ENCODE measurements around the gene REG1B. TPM values are rescaled to one million over a fixed set of nuclear protein-coding genes. Genes with fewer than 3 reads are reported as not detected.

REG1B gene
- total RNA-seq, 1 experiment from 2014 or later = not detected

- no peak overlapping the region for H3K27ac Mint-ChIP-seq
- H4K8ac ChIP-seq (replicated peaks; ENCODE audit: insufficient read length, low read depth, low read length) = no peak overlapping the region
- H2BK15ac ChIP-seq (ENCODE audit: low read depth, low read length) = no peak overlapping the region
- no peaks in the 10 kb centered on the region; a peak in 1 of 7 replicates for H3K36me3 Mint-ChIP-seq (ENCODE audit: insufficient read depth in 1 of 3, low read depth in 3 of 3)
- no peaks in the 10 kb centered on the region for H3K4me1 ChIP-seq (ENCODE audit: insufficient read depth, low read length)
- no peaks in the 10 kb centered on the region; the same call in 1 of the 2 replicates for H3K27me3 Mint-ChIP-seq (ENCODE audit: low read depth)
- no peak overlapping the region for H3K23ac ChIP-seq (ENCODE audit: insufficient read length, low read depth, low read length)
- no peaks in the 10 kb centered on the region for H4K20me1 ChIP-seq (ENCODE audit: control insufficient read depth, insufficient read depth, insufficient read length)
- no peak overlapping the region for H2AFZ ChIP-seq (ENCODE audit: low read length)
- no peak overlapping the region for H3K27ac ChIP-seq (ENCODE audit: insufficient read length, low read depth, low read length)
- no peak for TF ChIP-seq CTCF (conservative IDR thresholded peaks at IDR 0.05)
- no peaks in the 10 kb centered on the region for H3K27me3 ChIP-seq (ENCODE audit: insufficient read depth, low read length)
- no peak overlapping the region for H4K5ac ChIP-seq (ENCODE audit: insufficient read length, low read depth, low read length)
- no peak for DNase-seq
- no peak overlapping the region for H2AK5ac ChIP-seq (ENCODE audit: insufficient read length, low read length)
- no peaks in the 10 kb centered on the region for H3K79me1 ChIP-seq (ENCODE audit: insufficient read depth, low read depth, low read length, poor library complexity, severe bottlenecking)
- H3K56ac ChIP-seq (ENCODE audit: insufficient read length, low read depth, low read length) = no peak overlapping the region
- no peak overlapping the region for H3K4ac ChIP-seq (ENCODE audit: low read depth, low read length)
- no CpG with 5 or more reads among the region's 2 CpGs for WGBS (ENCODE audit: extremely low coverage, insufficient read length, low lambda C conversion rate)
- H3K4me2 ChIP-seq (ENCODE audit: insufficient read depth, insufficient read length, low read length) = no peak overlapping the region
- no peak overlapping the region for H3K18ac ChIP-seq (ENCODE audit: insufficient read length, low read depth, low read length)
- H3K4me3 Mint-ChIP-seq = no peak overlapping the region; a peak in 1 of 5 replicates
- peaks cover 10 to 13% of the 10 kb centered on the region in 2 experiments; a peak in 3 of 5 replicates for H3K9me3 Mint-ChIP-seq
- no peak overlapping the region for H2BK5ac ChIP-seq (ENCODE audit: insufficient read length, low read length)
- no peak overlapping the region for H3T11ph ChIP-seq (ENCODE audit: low read length)
- no peak overlapping the region for H4K91ac ChIP-seq (ENCODE audit: insufficient read length, low read depth, low read length)
- H3K23me2 ChIP-seq (ENCODE audit: insufficient read length, low read depth, low read length, poor library complexity, severe bottlenecking) = no peaks in the 10 kb centered on the region
- H3K79me2 ChIP-seq (ENCODE audit: insufficient read depth, low read length) = no peaks in the 10 kb centered on the region
- peaks cover 0 to 2% of the 10 kb centered on the region in 2 experiments; a peak in 1 of 4 replicates for H3K4me1 Mint-ChIP-seq
- H2BK12ac ChIP-seq (ENCODE audit: insufficient read length, low read depth, low read length) = no peak overlapping the region
- H3K9ac ChIP-seq (ENCODE audit: extremely low read depth, insufficient read length, low read length) = no peak overlapping the region
- no peaks in the 10 kb centered on the region for H3K9me3 ChIP-seq (ENCODE audit: control insufficient read depth, low read depth, low read length)
- no peak overlapping the region for H2BK20ac ChIP-seq (ENCODE audit: low read depth, low read length, poor library complexity, severe bottlenecking)
- H2BK120ac ChIP-seq (ENCODE audit: low read depth, low read length, poor library complexity, severe bottlenecking) = no peak overlapping the region
- no peak overlapping the region for H3K14ac ChIP-seq (ENCODE audit: insufficient read depth, low read length)
These were observed 13.2 kb upstream of the REG1B start for GRCh38 chr2:79101024-79101423.

All from H9 (cell line).